SK-N-SH treated with all-trans-retinoic acid at 6 μM for 48 hours (cell line): ENCODE measurements around the gene DNAH8.

Experiments
- ATAC-seq: fragments of 200-7000 bp; cut with Tn5 transposase; 3 replicates; pipeline ENCODE4 v1.9.1; 2020; ENCODE audit warnings: mild to moderate bottlenecking, moderate library complexity
- ARNTL ChIP-seq: fragments of 450-650 bp; formaldehyde crosslinking; IDR thresholded peaks from 2 replicates; pipeline ENCODE4 v1.5.0; 2020; ENCODE audit warnings: low read depth, mild to moderate bottlenecking, moderate library complexity, borderline replicate concordance
- BACH2 ChIP-seq: fragments of 250-450 bp; sonication (Bioruptor Pico); IDR thresholded peaks from 2 replicates; pipeline ENCODE4 v1.9.0; 2021; ENCODE audit warnings: mild to moderate bottlenecking, borderline replicate concordance
- CREB5 ChIP-seq: fragments of 250-450 bp; sonication (Bioruptor Pico); IDR thresholded peaks from 2 replicates; pipeline ENCODE4 v1.5.1; 2020; ENCODE audit warnings: low read depth, mild to moderate bottlenecking, moderate library complexity
- CSDC2 ChIP-seq: fragments of 250-450 bp; sonication (Bioruptor Pico); IDR thresholded peaks from 2 replicates; pipeline ENCODE4 v1.5.0; 2020; ENCODE audit warnings: mild to moderate bottlenecking, moderate library complexity
- CSRNP3 ChIP-seq: fragments of 250-450 bp; sonication (Bioruptor Pico); IDR thresholded peaks from 2 replicates; pipeline ENCODE4 v1.5.1; 2021; ENCODE audit warnings: mild to moderate bottlenecking, moderate library complexity
- ESRRG ChIP-seq: fragments of 250-450 bp; sonication (Bioruptor Pico); IDR thresholded peaks from 2 replicates; pipeline ENCODE4 v1.6.1; 2021; ENCODE audit warnings: mild to moderate bottlenecking
- GLIS3 ChIP-seq: fragments of 250-450 bp; sonication (Bioruptor Pico); IDR thresholded peaks from 2 replicates; pipeline ENCODE4 v1.5.0; 2020; ENCODE audit warnings: mild to moderate bottlenecking, moderate library complexity
- ISL1 ChIP-seq: fragments of 250-450 bp; sonication (Bioruptor Pico); IDR thresholded peaks from 2 replicates; pipeline ENCODE4 v2.1.2; 2022; ENCODE audit warnings: mild to moderate bottlenecking, moderate library complexity
- OSR1 ChIP-seq: fragments of 250-450 bp; sonication (Bioruptor Pico); IDR thresholded peaks from 2 replicates; pipeline ENCODE4 v1.8.0; 2022; ENCODE audit warnings: moderate library complexity, mild to moderate bottlenecking, inconsistent platforms
- PATZ1 ChIP-seq: fragments of 250-450 bp; sonication (Bioruptor Pico); IDR thresholded peaks from 2 replicates; pipeline ENCODE4 v1.8.0; 2020; ENCODE audit warnings: mild to moderate bottlenecking, moderate library complexity, borderline replicate concordance
- POU6F1 ChIP-seq: fragments of 250-450 bp; sonication (Bioruptor Pico); IDR thresholded peaks from 2 replicates; pipeline ENCODE4 v1.8.0; 2021; ENCODE audit warnings: low read depth, mild to moderate bottlenecking, moderate library complexity, borderline replicate concordance
- PPARA ChIP-seq: fragments of 250-450 bp; sonication (Bioruptor Pico); IDR thresholded peaks from 2 replicates; pipeline ENCODE4 v1.5.0; 2020; ENCODE audit warnings: mild to moderate bottlenecking, borderline replicate concordance
- TOX ChIP-seq: fragments of 250-450 bp; sonication (Bioruptor Pico); IDR thresholded peaks from 2 replicates; pipeline ENCODE4 v1.8.0; 2021; ENCODE audit warnings: mild to moderate bottlenecking, moderate library complexity, borderline replicate concordance
- ZFP3 ChIP-seq: fragments of 250-450 bp; sonication (Bioruptor Pico); IDR thresholded peaks from 2 replicates; pipeline ENCODE4 v1.5.0; 2020; ENCODE audit warnings: mild to moderate bottlenecking, moderate library complexity
- ZFP30 ChIP-seq: fragments of 450-650 bp; formaldehyde crosslinking; IDR thresholded peaks from 2 replicates; pipeline ENCODE4 v1.5.0; 2022; ENCODE audit warnings: mild to moderate bottlenecking, moderate library complexity
- ZNF565 ChIP-seq: fragments of 450-650 bp; formaldehyde crosslinking; conservative IDR thresholded peaks from 2 replicates; pipeline ENCODE4 v1.5.0; 2020; ENCODE audit warnings: low read depth, mild to moderate bottlenecking, moderate library complexity
- ZNF70 ChIP-seq: fragments of 450-650 bp; formaldehyde crosslinking; IDR thresholded peaks from 2 replicates; pipeline ENCODE4 v1.5.0; 2020; ENCODE audit warnings: mild to moderate bottlenecking, moderate library complexity
- ZNF8 ChIP-seq: fragments of 450-650 bp; formaldehyde crosslinking; IDR thresholded peaks from 2 replicates; pipeline ENCODE4 v1.5.0; 2020; ENCODE audit warnings: mild to moderate bottlenecking, moderate library complexity

DNAH8 gene

GRCh38 chr6:38957426-38957825 is 242.3 kb downstream of the DNAH8 start:
- ATAC-seq: no peak
- TF ChIP-seq BACH2: no peak
- no peak for TF ChIP-seq ZNF8 (CRISPR knock-in tag)
- TF ChIP-seq ZNF70 (CRISPR knock-in tag): no peak
- TF ChIP-seq ZNF565 (CRISPR knock-in tag): no peak
- TF ChIP-seq CREB5 (CRISPR knock-in tag): no peak

GRCh38 chr6:38959138-38959537 is 244.0 kb downstream of the DNAH8 start:
- no peak for ATAC-seq

GRCh38 chr6:38968702-38969149 is 253.6 kb downstream of the DNAH8 start:
- TF ChIP-seq GLIS3 (no peak), POU6F1 (CRISPR knock-in tag) (no peak), TOX (no peak), ISL1 (CRISPR knock-in tag) (no peak), BACH2 (no peak), ZNF8 (CRISPR knock-in tag) (no peak), ZNF70 (CRISPR knock-in tag) (no peak), CREB5 (CRISPR knock-in tag) (no peak)
- no peak for ATAC-seq

More at GRCh38 chr6:38959138-38959537, 244.0 kb downstream of the DNAH8 start:
- TF ChIP-seq ISL1 (CRISPR knock-in tag) (no peak), CSRNP3 (CRISPR knock-in tag) (no peak), CREB5 (CRISPR knock-in tag) (no peak), TOX (no peak), PATZ1 (CRISPR knock-in tag) (no peak), ZNF8 (CRISPR knock-in tag) (no peak), POU6F1 (CRISPR knock-in tag) (no peak), CSDC2 (CRISPR knock-in tag) (no peak), OSR1 (CRISPR knock-in tag) (no peak), ESRRG (no peak), ARNTL (CRISPR knock-in tag) (no peak), PPARA (CRISPR knock-in tag) (no peak), ZFP3 (CRISPR knock-in tag) (no peak), BACH2 (no peak), ZFP30 (CRISPR knock-in tag) (no peak)
